HG03103 (cell line): ENCODE results near the gene GABRB3.

Source experiments
- ATAC-seq: cut with Tn5 transposase; IDR thresholded peaks from one replicate; pipeline ENCODE4 v1.9.1; 2021; ENCODE audit warnings: low read depth; ENCODE audit not compliant: unreplicated experiment

GABRB3 gene

GRCh38 chr15:26772154-26773066, at the start of gene GABRB3:
GABRB3 (minus strand) TSS chr15:26773066.
- no peak for ATAC-seq

GRCh38 chr15:26807517-26808427, 34.9 kb upstream of the GABRB3 start:
- no peak for ATAC-seq

- ATAC-seq = no peak
These were observed 33.7 kb upstream of the GABRB3 start for GRCh38 chr15:26806574-26806973.

GRCh38 chr15:26806151-26806550, 33.3 kb upstream of the GABRB3 start:
- ATAC-seq = no peak

- ATAC-seq = no peak
These were observed 32.6 kb upstream of the GABRB3 start for GRCh38 chr15:26805470-26805869.

GRCh38 chr15:26804063-26804804, 31.4 kb upstream of the GABRB3 start:
- no peak for ATAC-seq

GRCh38 chr15:26790118-26790517, 17.3 kb upstream of the GABRB3 start:
- ATAC-seq = no peak

GRCh38 chr15:26781816-26782215, 8.9 kb upstream of the GABRB3 start:
- ATAC-seq = no peak

- ATAC-seq = no peak
These were observed 1.1 kb upstream of the GABRB3 start for GRCh38 chr15:26773917-26774316.

- no peak for ATAC-seq
These were observed 406 bp upstream of the GABRB3 start for GRCh38 chr15:26773067-26773877.

- ATAC-seq = no peak
These were observed 1.2 kb downstream of the GABRB3 start for GRCh38 chr15:26771578-26772153.

GRCh38 chr15:26771168-26771567, 1.7 kb downstream of the GABRB3 start:
- no peak for ATAC-seq

GRCh38 chr15:26767169-26767670, 5.6 kb downstream of the GABRB3 start:
- ATAC-seq = no peak

- no peak for ATAC-seq
These were observed 6.6 kb downstream of the GABRB3 start for GRCh38 chr15:26766262-26766661.

GRCh38 chr15:26759986-26760385, 12.9 kb downstream of the GABRB3 start:
- no peak for ATAC-seq

GRCh38 chr15:26758079-26758478, 14.8 kb downstream of the GABRB3 start:
- no peak for ATAC-seq

- ATAC-seq = no peak
These were observed 15.7 kb downstream of the GABRB3 start for GRCh38 chr15:26757141-26757540.

GRCh38 chr15:26744894-26745293, 28.0 kb downstream of the GABRB3 start:
- no peak for ATAC-seq

GRCh38 chr15:26739791-26740190, 33.1 kb downstream of the GABRB3 start:
- ATAC-seq = no peak
